Dermis blood vessel endothelial cell (primary cell): ENCODE results near the gene TOM1. TPM values are rescaled to one million over a fixed set of nuclear protein-coding genes. Genes with fewer than 3 reads are reported as not detected.

Experiments used
- DNase-seq: peaks from one replicate; pipeline ENCODE4 v3.0.0; 2010
- total RNA-seq: library from RNA; depleted of rRNA; stranded (reverse); fragments of >200 nt; gene quantifications from 2 replicates; pipeline ENCODE4 v1.2.3, GENCODE V29; 2014

TOM1 gene
- 27.8 and 31.8 TPM in 2 replicates for total RNA-seq

- peak; percentile 100 for DNase-seq
Measured at GRCh38 chr22:35299673-35300499, at the start of gene TOM1. TSS of gene TOM1 (plus strand) at chr22:35299894. CDS start at chr22:35299929, 35 bp downstream.

GRCh38 chr22:35250156-35250555 is 49.5 kb upstream of the TOM1 start:
- no peak for DNase-seq

- no peak for DNase-seq
Measured at GRCh38 chr22:35253946-35254345, 45.7 kb upstream of the TOM1 start.

GRCh38 chr22:35257002-35257320 is 42.7 kb upstream of the TOM1 start:
- no peak for DNase-seq

- DNase-seq: peak; percentile 93
Measured at GRCh38 chr22:35257321-35258190, 42.1 kb upstream of the TOM1 start, which contains the start of gene HMGXB4. TSS of gene HMGXB4 (plus strand) at chr22:35257493. CDS start at chr22:35262391, 4,898 bp downstream.

- DNase-seq: peak; percentile 37
Measured at GRCh38 chr22:35258191-35258988, 41.3 kb upstream of the TOM1 start.

- no peak for DNase-seq
Measured at GRCh38 chr22:35264986-35265385, 34.7 kb upstream of the TOM1 start.

GRCh38 chr22:35266277-35266676 is 33.4 kb upstream of the TOM1 start:
- DNase-seq: no peak

- no peak for DNase-seq
Measured at GRCh38 chr22:35269630-35270029, 30.1 kb upstream of the TOM1 start.

GRCh38 chr22:35274154-35274871 is 25.4 kb upstream of the TOM1 start:
- DNase-seq: peak; percentile 31

- no peak for DNase-seq
Measured at GRCh38 chr22:35275580-35275979, 24.1 kb upstream of the TOM1 start.

- DNase-seq: no peak
Measured at GRCh38 chr22:35276019-35276418, 23.7 kb upstream of the TOM1 start.

- no peak for DNase-seq
Measured at GRCh38 chr22:35288116-35288515, 11.6 kb upstream of the TOM1 start.

GRCh38 chr22:35292786-35293185 is 6.9 kb upstream of the TOM1 start:
- no peak for DNase-seq

- DNase-seq: no peak
Measured at GRCh38 chr22:35296051-35296450, 3.6 kb upstream of the TOM1 start.

- DNase-seq: peak; percentile 35
Measured at GRCh38 chr22:35299217-35299672, 449 bp upstream of the TOM1 start.

GRCh38 chr22:35301372-35301874 is 1.7 kb downstream of the TOM1 start:
- DNase-seq: no peak

- no peak for DNase-seq
Measured at GRCh38 chr22:35303029-35303624, 3.4 kb downstream of the TOM1 start.

GRCh38 chr22:35305525-35306070 is 5.9 kb downstream of the TOM1 start:
- no peak for DNase-seq

- DNase-seq: peak; percentile 80
Measured at GRCh38 chr22:35306350-35306967, 6.8 kb downstream of the TOM1 start.

GRCh38 chr22:35307372-35307771 is 7.7 kb downstream of the TOM1 start:
- DNase-seq: no peak
